ENCODE measurements around the gene WDR70.
A peak's percentile ranks its signal among the peaks of the same experiment; 100 is the strongest.

The WDR70 gene

GRCh38 chr5:37730896-37731455, 351.9 kb downstream of the WDR70 start:
- no peak for DNase-seq

DNA sequence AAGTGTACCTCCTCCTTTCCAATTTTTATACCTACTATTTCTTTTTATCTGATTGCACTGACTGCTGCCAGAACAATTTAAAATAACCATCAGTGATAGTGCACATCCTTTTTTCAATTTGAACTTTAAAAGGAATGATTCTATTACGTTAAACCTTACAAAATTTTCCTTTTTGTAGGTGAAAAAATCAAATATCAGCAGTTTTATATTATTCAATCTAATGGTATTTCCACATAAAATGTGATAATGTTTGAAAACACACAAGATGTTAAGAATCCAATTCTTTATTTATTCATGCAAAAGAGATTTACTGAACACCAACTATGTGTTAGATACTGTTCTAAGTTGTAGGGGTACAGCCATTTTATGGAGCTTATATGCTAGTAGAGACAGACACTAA, 355.0 kb downstream of the WDR70 start:
- DNase-seq = no peak

GRCh38 chr5:37735649-37736347, 356.7 kb downstream of the WDR70 start:
- DNase-seq = peak; percentile 47

- no peak for DNase-seq
These were observed 357.3 kb downstream of the WDR70 start for GRCh38 chr5:37736397-37736796.

DNA sequence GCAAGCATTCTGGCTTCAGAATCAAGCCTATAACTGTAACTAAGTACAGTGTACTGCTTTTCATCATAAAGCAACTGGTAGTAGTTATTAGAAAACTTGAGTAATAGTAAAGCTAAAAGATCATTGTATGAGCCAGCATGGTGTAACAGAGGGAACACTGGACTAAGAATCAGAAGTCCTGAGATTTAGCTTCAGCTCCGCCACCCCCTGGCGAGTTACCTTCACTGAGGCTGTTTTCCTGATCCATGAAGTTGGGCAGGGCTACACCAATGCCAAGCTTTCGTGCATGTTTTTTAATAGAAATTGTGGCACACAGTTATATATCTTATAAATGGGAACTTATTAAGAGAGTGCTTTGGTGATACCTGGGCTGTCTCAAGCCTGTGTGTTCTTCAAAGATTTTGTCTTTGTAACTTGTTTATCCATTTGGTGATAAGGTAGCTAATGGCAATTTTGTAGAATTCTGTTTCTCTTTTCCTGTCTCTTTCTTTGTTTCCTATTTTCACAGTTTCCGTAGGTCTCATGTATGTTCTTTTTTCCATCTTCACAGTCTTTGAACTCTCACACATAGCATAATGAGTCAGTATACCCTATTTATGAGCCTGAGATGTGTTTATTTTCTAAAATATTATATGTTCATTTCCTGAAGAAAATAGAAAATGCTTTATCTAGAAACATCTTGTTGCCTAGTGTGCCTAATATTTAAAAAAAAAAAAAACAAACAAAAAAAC, 358.4 kb downstream of the WDR70 start:
- DNase-seq = no peak

- peak; percentile 97 for DNase-seq
These were observed 359.1 kb downstream of the WDR70 start for GRCh38 chr5:37738057-37738691.

DNA sequence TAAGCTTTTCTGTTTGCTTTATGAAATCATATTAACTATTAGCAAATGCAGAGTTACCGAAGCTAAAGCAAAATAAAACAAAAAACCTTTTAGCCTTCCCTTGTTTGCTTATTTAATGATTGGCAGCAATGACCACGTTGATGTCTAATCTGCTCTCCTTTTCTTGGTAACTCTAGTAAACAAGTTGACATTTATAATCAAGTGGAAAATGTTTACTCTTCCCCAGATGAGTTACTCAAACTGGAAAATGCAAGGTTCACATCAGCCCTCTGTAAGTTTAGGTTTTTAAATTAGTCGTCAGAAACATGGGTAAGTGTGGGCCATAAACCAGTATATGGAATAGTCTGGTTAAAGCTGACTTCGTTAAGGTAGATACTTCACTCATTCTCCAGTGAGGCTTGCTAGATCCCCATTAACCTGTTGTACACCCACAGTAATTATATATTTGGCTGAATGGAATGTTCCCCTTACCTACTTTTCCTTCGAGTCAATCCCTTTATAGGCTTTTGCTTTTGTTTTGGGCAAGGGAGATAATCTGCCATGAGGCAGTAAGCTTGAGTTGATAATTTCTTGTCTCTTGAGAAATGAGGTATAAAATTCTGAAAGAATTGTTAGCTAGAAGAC, 359.9 kb downstream of the WDR70 start:
- DNase-seq = no peak

DNA sequence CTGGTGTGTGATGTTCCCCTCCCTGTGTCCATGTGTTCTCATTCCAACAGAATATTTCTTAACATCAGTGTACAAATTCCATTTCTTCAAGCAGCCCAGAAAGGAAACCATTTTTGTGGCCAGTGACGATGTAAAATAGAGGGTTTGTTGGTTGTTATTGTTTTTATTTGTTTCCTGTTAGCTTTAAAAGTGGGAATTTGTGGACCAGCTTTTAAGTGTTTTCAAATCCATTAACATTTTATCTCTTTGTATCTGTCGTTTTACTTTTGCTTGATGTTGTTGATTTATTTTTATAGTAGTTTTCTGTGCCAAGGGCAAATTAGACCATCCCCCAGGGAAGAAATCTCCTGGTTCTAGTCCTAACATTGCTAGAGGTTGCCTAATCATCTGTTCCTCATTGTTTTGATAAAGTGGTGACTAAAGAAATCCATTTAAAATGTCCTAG, 360.7 kb downstream of the WDR70 start:
- DNase-seq = peak; percentile 77

DNA sequence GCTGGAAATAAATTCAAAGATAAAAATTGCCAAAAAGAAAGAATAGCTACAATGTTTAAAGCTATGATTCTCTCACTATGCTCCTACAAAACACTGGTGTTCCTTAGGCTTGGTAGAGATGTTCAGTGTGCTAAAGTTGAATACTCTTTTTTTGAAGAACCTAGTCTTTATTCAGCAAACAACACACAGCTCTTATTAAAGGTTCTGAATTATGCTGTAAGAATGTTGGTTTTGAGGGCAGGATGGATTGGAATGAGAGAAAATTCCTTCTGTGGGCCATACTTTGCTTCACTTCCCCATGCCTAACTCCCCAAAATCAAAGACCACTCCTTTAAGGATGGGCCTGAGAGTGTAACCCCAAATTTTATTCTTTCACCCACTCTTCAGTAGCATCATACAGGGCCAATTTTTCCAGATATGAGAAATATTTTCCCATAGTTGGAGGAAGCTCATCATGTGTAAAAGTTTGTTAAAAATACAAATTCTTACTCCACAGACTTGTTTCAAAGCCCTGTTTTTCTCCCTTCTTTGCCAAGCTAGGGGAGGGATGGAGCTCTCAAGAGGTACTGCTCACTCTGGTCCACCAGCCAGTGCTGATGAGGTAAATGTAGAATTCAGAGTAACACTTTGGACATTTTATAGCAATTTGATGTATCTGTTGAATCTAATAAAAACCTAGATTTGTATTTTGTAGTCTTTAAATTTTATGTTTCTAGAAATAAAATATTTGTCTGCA, 361.4 kb downstream of the WDR70 start:
- peak; percentile 81 for DNase-seq

DNA sequence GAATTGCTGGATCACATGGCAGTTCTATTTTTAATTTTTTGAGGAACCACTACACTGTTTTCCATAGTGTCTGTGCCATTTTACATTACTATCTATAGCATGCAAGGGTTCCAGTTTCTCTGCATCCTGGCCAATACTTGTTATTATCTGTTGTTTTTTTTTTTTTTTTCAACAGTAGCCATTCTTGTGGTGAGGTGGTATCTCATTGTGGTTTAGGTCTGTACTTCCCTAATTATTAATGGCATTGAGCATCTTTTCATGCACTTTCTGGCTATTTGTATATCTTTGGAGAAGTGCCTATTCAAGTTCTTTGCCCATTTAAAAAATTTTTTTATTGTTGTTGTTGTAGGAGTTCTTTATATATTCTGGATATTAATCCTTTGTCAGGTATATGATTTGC, 363.0 kb downstream of the WDR70 start:
- no peak for DNase-seq

GRCh38 chr5:37751227-37751626, 372.1 kb downstream of the WDR70 start:
- DNase-seq = peak; percentile 59

- DNase-seq = no peak
These were observed 375.9 kb downstream of the WDR70 start for GRCh38 chr5:37754976-37755375.

DNA sequence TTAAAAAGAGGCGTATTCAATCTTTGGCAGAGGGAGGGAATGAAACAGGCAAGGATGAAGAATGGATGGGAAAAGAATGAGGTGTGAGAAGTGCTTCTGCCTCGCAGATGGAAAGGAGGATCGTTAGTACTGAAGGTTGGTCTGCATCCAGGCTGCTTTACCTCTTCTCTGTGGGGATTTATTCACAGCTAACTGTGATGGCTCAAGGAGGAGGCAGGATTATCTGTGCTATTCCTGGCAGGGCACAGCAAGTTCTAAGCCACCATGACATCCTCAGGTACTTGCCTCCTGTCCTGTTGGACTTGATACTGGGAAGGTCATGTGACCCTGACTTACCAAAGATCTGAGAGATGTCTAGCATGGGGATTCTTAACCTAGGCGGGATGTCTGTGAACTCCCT, 376.5 kb downstream of the WDR70 start:
- DNase-seq = no peak

GRCh38 chr5:37756248-37756647, 377.1 kb downstream of the WDR70 start:
- DNase-seq = no peak

DNA sequence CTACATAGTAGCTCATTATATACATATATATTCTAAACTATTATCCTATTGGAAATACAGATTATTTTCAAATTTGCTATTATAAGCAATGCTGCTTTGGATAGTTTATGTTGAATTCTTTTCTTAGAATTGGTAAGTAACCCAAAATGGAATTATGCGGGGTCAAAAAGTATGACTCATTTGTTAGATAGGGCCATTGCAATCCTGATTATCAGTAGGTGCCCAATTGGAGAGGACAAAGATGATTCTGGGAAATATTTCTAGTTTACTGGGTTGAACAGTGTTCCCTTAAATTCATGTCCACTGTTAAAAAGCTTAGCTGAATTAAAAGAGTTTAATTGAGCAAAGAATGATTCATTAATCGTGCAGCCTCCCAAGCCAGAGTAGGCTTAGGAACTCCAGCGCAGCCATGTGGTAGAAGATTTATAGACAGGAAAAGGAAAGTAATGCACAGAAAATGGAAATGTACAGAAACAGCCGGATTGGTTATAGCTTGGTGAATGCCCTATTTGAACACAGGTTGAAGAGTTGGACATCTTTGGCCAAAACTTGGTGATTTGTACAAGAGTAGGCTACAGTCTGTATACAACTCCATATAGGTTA, 379.0 kb downstream of the WDR70 start:
- DNase-seq = no peak

- DNase-seq = no peak
These were observed 388.1 kb downstream of the WDR70 start for GRCh38 chr5:37767251-37767650.

DNA sequence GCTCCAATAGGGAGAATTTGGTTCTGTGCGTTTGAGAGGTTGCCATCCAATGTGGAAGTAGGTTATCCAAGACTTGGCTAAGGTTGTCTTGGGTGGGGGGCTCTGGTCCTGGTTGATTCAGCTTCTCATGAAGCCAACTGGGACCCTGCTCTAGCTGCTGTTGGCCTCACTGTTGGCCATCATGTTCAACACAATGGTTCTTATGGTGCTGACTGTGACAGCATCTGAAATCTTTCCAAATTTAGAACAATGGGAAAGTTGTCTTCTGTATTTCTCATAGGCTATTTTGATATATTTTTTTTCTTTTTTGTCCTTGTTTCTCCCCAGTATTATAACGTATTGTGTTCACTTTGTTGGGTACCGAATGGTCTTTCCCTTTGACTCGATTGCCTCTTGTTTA, 388.8 kb downstream of the WDR70 start:
- no peak for DNase-seq

GRCh38 chr5:37768371-37768770, 389.3 kb downstream of the WDR70 start:
- DNase-seq = no peak

GRCh38 chr5:37769108-37769507, 390.0 kb downstream of the WDR70 start:
- no peak for DNase-seq

DNA sequence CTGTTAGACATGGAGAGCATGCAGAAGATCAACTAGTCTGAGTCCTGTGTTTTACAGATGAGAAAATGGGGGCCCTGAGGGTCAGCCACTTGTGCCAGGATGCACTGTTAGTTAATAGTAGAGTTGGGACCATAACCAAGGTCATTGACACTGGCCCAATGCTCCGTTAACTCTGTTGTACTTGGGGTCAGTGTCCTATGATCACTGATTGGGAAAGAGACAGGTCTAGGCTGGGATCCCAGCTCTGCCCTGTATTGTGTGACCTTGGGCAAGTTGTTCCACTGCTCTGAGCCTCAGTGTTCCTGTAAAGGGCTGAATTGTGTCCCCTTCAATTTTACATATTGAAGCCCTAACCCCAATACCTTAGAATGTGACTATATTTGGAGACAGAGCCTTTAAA, 390.7 kb downstream of the WDR70 start:
- no peak for DNase-seq

GRCh38 chr5:37770786-37771185, 391.7 kb downstream of the WDR70 start:
- peak; percentile 55 for DNase-seq

GRCh38 chr5:37771203-37771611, 392.1 kb downstream of the WDR70 start:
- no peak for DNase-seq
